ENCODE data around the gene LRP1-AS. TPM values are rescaled to one million over a fixed set of nuclear protein-coding genes. Genes with fewer than 3 reads are reported as not detected.

The LRP1-AS gene
- total RNA-seq, 1 donor from 2014 or later, result not detected

GRCh38 chr12:57099766-57100165, 47.7 kb downstream of the LRP1-AS start:
- no peaks in the 10 kb centered on the region for H3K27me3 Mint-ChIP-seq
- H3K27ac Mint-ChIP-seq, result no peak overlapping the region
- peaks cover 6% of the 10 kb centered on the region for H3K36me3 Mint-ChIP-seq (ENCODE audit: insufficient read depth)

GRCh38 chr12:57099047-57099714, 48.2 kb downstream of the LRP1-AS start:
- peaks cover 6% of the 10 kb centered on the region for H3K36me3 Mint-ChIP-seq (ENCODE audit: insufficient read depth)

More at GRCh38 chr12:57099766-57100165, 47.7 kb downstream of the LRP1-AS start:
- DNase-seq (ENCODE audit: low spot score, unreplicated experiment), result no peak
- H3K4me1 Mint-ChIP-seq (ENCODE audit: low read depth), result no peaks in the 10 kb centered on the region
- no peak for TF ChIP-seq CTCF (IDR thresholded peaks at IDR 0.05; ENCODE audit: unreplicated experiment)
- H3K9me3 Mint-ChIP-seq (ENCODE audit: low read depth), result no peaks in the 10 kb centered on the region
- H3K4me3 Mint-ChIP-seq (ENCODE audit: low read depth), result no peak overlapping the region

GRCh38 chr12:57098546-57098945, 48.9 kb downstream of the LRP1-AS start:
- no peak for DNase-seq (ENCODE audit: low spot score, unreplicated experiment)
- Mint-ChIP-seq H3K9me3 (ENCODE audit: low read depth) (no peaks in the 10 kb centered on the region), H3K27me3 (no peaks in the 10 kb centered on the region), H3K27ac (no peak overlapping the region), H3K36me3 (ENCODE audit: insufficient read depth) (peaks cover 6% of the 10 kb centered on the region), H3K4me3 (ENCODE audit: low read depth) (no peak overlapping the region), H3K4me1 (ENCODE audit: low read depth) (peaks cover 2% of the 10 kb centered on the region)
- TF ChIP-seq CTCF (IDR thresholded peaks at IDR 0.05; ENCODE audit: unreplicated experiment), result no peak

More at GRCh38 chr12:57099047-57099714, 48.2 kb downstream of the LRP1-AS start:
- Mint-ChIP-seq H3K27me3 (no peaks in the 10 kb centered on the region), H3K9me3 (ENCODE audit: low read depth) (no peaks in the 10 kb centered on the region), H3K27ac (peak overlapping the region; percentile 35), H3K4me1 (ENCODE audit: low read depth) (no peaks in the 10 kb centered on the region), H3K4me3 (ENCODE audit: low read depth) (no peak overlapping the region)
- DNase-seq (ENCODE audit: low spot score, unreplicated experiment), result no peak
- TF ChIP-seq CTCF (IDR thresholded peaks at IDR 0.05; ENCODE audit: unreplicated experiment), result no peak

GRCh38 chr12:57097554-57097835, 49.9 kb downstream of the LRP1-AS start:
- H3K4me1 Mint-ChIP-seq (ENCODE audit: low read depth), result peaks cover 4% of the 10 kb centered on the region
- no peak for TF ChIP-seq CTCF (IDR thresholded peaks at IDR 0.05; ENCODE audit: unreplicated experiment)
- no peaks in the 10 kb centered on the region for H3K9me3 Mint-ChIP-seq (ENCODE audit: low read depth)
- no peak overlapping the region for H3K4me3 Mint-ChIP-seq (ENCODE audit: low read depth)
- H3K27me3 Mint-ChIP-seq, result no peaks in the 10 kb centered on the region
- peaks cover 9% of the 10 kb centered on the region for H3K36me3 Mint-ChIP-seq (ENCODE audit: insufficient read depth)
- H3K27ac Mint-ChIP-seq, result no peak overlapping the region
- DNase-seq (ENCODE audit: low spot score, unreplicated experiment), result no peak

- peaks cover 4% of the 10 kb centered on the region for H3K4me1 Mint-ChIP-seq (ENCODE audit: low read depth)
- H3K27ac Mint-ChIP-seq, result no peak overlapping the region
- peaks cover 9% of the 10 kb centered on the region for H3K36me3 Mint-ChIP-seq (ENCODE audit: insufficient read depth)
- no peaks in the 10 kb centered on the region for H3K9me3 Mint-ChIP-seq (ENCODE audit: low read depth)
- no peak for DNase-seq (ENCODE audit: low spot score, unreplicated experiment)
- no peak overlapping the region for H3K4me3 Mint-ChIP-seq (ENCODE audit: low read depth)
- H3K27me3 Mint-ChIP-seq, result no peaks in the 10 kb centered on the region
- TF ChIP-seq CTCF (IDR thresholded peaks at IDR 0.05; ENCODE audit: unreplicated experiment), result no peak
These were observed 50.5 kb downstream of the LRP1-AS start for GRCh38 chr12:57096748-57097553.

Data from progenitor cell of endocrine pancreas (in vitro differentiated cells).